Body of pancreas (tissue), 4 donors: Measurements from ENCODE around the gene ISX.

ENCODE experiments used
- POLR2A ChIP-seq, 3 donors: fragments of 450-650 bp; IDR thresholded peaks; one replicate each; pipeline ENCODE4 v1.6.1; 2016; ENCODE audit warnings: antibody characterized with exemption in 3 of 3, mild to moderate bottlenecking in 2 of 3
- TF ChIP-seq, protein P1 (sequence below), 7 experiments: fragments of 450-650 bp in 4 of 7; fragments of 200-600 bp in 3 of 7; sonication (generic) in 3 of 7; IDR thresholded peaks; one replicate each; pipeline ENCODE4 v1.5.1; 2016 to 2019; ENCODE audit warnings: antibody characterized with exemption in 7 of 7

DNA sequence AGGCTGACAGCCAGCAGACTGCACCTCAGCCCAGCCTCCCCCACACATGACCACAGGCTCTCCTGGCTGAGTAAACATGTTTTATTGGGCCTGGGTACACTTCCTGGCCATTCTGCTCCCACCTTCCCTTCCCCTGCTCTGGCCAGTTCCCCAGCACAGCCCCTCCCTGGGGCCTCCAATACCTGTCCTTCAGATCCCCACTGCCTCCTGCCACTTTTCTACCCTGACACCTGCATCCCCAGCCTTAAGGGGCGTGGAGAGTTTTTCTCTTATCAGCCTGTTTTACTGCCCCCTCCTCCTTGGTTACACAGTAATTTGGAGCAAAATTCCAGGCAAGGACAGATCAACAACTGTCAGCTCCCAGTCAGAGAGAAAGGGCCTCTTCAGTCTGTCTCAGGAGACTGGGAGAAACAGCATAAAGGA, at the start of gene ISX:
- TF ChIP-seq, protein P1, sequence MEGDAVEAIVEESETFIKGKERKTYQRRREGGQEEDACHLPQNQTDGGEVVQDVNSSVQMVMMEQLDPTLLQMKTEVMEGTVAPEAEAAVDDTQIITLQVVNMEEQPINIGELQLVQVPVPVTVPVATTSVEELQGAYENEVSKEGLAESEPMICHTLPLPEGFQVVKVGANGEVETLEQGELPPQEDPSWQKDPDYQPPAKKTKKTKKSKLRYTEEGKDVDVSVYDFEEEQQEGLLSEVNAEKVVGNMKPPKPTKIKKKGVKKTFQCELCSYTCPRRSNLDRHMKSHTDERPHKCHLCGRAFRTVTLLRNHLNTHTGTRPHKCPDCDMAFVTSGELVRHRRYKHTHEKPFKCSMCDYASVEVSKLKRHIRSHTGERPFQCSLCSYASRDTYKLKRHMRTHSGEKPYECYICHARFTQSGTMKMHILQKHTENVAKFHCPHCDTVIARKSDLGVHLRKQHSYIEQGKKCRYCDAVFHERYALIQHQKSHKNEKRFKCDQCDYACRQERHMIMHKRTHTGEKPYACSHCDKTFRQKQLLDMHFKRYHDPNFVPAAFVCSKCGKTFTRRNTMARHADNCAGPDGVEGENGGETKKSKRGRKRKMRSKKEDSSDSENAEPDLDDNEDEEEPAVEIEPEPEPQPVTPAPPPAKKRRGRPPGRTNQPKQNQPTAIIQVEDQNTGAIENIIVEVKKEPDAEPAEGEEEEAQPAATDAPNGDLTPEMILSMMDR (IDR thresholded peaks at IDR 0.05): no peak
- TF ChIP-seq POLR2A (IDR thresholded peaks at IDR 0.05): no peak
